Epithelial cell of esophagus (primary cell): ENCODE measurements around the gene TIGD3.

ENCODE experiments used
- DNase-seq: peaks from one replicate; pipeline ENCODE4 v3.0.0; 2010; ENCODE audit warnings: low read depth
- H3K4me3 ChIP-seq: 2 replicates; pipeline ENCODE4 v1.5.1; 2011; ENCODE audit warnings: mild to moderate bottlenecking, low read length, control low read depth
- TF ChIP-seq, protein P1 (sequence below): IDR thresholded peaks from 2 replicates; pipeline ENCODE4 v1.5.1; 2011; ENCODE audit warnings: low read depth, mild to moderate bottlenecking, low read length, control low read depth, inconsistent platforms; ENCODE audit not compliant: insufficient read depth; ENCODE audit errors: missing control alignments

Gene TIGD3

DNA sequence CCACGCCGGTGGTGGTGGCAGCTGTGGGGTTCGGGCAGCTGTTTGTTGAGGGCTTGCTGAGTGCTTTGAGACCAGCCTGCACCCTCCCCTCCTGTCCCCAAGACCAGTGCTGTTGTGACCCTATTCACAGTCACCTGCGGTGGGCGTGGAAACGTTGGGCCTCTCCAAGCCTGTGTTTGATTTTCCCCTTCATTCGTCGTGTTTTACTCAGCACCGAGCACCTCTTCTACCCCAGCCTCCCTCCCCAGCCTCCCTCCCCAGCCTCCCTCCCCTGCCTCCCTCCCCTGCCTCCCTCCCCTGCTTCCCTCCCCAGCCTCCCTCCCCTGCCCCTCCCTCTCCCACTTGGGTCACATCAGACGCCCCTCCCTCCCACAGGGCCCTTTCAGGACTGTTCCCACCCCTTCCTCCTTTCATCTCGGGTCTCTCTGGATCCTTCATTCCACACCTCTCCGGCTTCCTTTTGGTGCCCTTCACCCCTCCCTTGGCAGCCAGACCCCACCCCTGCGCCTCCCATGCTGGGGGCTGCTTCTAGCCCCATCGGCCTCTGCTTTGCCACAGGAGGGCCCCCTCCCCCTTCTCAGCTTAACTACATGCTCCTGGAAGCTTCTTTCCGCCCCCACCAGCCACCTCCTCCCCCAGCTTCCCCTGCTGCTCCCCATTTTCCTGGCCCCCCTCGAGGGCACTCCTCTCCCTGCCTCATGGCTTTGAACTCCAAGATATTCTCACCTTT is 46.7 kb downstream of the TIGD3 start:
- DNase-seq: no peak
- TF ChIP-seq, protein P1, sequence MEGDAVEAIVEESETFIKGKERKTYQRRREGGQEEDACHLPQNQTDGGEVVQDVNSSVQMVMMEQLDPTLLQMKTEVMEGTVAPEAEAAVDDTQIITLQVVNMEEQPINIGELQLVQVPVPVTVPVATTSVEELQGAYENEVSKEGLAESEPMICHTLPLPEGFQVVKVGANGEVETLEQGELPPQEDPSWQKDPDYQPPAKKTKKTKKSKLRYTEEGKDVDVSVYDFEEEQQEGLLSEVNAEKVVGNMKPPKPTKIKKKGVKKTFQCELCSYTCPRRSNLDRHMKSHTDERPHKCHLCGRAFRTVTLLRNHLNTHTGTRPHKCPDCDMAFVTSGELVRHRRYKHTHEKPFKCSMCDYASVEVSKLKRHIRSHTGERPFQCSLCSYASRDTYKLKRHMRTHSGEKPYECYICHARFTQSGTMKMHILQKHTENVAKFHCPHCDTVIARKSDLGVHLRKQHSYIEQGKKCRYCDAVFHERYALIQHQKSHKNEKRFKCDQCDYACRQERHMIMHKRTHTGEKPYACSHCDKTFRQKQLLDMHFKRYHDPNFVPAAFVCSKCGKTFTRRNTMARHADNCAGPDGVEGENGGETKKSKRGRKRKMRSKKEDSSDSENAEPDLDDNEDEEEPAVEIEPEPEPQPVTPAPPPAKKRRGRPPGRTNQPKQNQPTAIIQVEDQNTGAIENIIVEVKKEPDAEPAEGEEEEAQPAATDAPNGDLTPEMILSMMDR: no peak
- H3K4me3 ChIP-seq: no peak overlapping the region

DNA sequence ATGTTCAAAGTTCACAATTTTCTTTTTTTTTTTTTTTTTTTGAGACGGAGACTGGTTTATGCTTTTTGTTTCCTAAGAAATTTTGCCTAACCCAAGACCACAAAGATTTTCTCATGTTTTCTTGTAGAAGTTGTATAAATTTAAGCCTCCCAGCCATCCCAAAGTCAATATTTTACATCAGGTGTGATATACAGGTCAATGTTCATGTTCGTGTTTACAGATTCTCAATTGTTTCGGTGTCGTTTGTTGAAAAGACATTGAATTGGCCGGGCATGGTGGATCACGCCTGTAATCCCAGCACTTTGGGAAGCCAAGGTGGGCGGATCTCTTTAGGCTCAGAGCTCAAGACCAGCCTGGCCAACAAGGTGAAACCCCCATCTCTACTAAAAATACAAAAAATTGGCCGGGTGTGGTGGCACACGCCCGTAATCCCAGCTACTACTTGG is 47.3 kb downstream of the TIGD3 start:
- no peak for DNase-seq
- no peak overlapping the region for H3K4me3 ChIP-seq
- TF ChIP-seq, protein P1: no peak

DNA sequence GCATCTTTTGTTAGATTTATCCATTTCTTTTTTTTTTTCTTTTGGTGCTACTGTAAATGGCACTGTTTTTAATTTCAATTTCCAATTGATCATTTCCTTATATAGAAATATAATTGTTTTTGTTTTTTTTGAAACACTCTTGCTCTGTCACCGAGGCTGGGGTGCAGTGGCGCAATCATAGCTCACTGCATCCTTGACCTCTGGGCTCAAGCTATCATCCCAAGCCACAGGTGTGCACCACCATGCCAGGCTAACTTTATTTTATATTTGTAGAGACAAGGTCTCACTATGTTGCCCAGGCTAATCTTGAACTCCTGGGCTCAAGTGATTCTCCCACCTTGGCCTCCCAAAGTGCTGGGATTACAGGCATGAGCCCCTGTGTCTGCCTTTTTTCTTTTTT is 48.2 kb downstream of the TIGD3 start:
- TF ChIP-seq, protein P1: no peak
- DNase-seq: no peak
- no peak overlapping the region for H3K4me3 ChIP-seq

DNA sequence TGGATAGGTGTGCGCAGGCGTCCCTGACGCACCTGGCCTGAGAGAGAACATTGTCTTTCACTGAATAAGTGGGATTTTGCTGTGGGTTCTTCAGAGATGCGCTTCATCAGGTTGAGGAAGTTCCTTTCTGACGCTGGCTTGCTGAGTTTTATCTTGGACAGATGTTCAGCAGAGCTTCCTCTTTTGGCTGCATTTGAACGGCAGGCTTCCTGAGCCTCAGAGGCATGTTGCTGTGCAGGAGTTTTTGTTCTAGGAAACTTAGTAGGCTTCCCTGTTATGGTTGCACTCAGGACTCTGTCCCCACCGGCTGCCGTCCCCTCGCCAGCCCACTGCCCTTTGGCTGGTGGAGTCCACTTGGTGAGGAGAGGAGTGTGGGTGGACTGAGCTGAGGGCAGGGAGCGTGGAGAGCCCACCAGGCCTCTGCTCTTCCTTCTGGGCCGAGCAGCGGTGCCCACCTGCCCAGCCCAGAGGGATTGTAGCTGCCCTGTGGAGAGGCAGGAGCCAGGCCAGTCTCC is 49.1 kb downstream of the TIGD3 start:
- DNase-seq: no peak
- no peak overlapping the region for H3K4me3 ChIP-seq
- TF ChIP-seq, protein P1: no peak

DNA sequence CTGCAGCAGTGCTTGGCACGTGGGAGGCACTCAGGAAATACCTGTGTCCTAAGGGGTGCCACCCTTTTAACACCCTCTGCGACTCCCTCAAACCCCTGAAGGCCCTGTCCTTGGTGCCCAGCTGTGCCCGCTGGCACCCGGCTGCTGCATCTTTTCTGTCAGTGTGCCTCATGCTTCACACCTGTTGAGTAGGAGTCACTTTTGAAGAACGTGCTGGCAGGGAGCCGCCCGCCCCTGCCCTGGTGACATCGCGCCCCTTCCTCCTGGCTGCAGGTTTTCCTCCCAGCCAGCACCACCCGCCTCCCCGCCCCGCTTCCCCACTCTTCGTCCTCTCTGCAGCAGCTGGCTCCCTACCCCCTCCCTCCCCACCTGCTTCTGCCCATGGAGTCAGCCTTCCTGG is 49.7 kb downstream of the TIGD3 start:
- TF ChIP-seq, protein P1: no peak
- DNase-seq: no peak
- H3K4me3 ChIP-seq: no peak overlapping the region

DNA sequence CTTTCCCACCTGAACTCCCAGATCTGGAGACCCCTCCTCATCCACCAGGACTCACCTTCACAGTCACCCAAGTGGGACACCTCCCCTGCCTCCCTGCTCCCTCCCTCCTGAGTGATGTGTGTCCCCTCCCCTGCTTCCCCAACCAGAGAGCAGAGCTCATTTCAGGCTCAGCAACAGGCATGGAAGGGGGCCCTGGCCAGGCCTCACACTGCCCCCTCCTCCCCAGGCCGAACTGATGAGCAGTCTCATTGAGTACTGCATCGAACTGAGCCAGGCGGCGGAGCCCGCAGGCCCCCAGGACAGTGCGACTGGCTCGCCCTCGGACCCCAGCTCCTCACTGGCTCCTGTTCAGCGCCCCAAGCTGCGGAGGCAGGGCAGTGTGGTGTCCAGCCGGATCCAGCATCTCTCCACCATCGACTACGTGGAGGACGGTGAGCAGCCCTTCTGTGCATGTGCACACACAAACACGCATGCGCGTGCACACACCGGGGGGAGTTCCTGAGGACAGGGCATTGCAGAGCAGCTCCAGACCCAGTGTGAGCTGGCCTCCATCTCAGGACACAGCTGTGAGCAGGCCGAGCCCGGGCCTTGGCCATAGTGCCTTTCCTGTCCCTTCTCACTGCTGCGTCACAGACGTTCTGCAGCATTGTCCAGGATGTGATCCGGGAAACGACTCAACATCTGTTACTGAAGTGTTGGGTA is 50.2 kb downstream of the TIGD3 start:
- DNase-seq: no peak
- no peak overlapping the region for H3K4me3 ChIP-seq
- TF ChIP-seq, protein P1: no peak
